Body of pancreas (tissue), 4 donors: ENCODE results near the gene SLC2A4RG. TPM values are rescaled to one million over a fixed set of nuclear protein-coding genes. Genes with fewer than 3 reads are reported as not detected.

Experiments used
- ATAC-seq: fragments of 150-250 bp; one replicate; pipeline ENCODE4 v1.9.1; 2016
- DNase-seq, 4 donors: peaks; one replicate each; pipeline ENCODE4 v3.0.0-alpha.2; 2019
- H3K27ac ChIP-seq, 4 donors: fragments of 200-600 bp; sonication (generic); 1 replicate in 3 of 4; 2 replicates in 1 of 4; pipeline versions ENCODE4 v1.5.1 to v1.6.1; 2016 to 2019; ENCODE audit warnings: mild to moderate bottlenecking in 1 of 4, mixed read lengths in 1 of 4, moderate library complexity in 1 of 4
- H3K27me3 ChIP-seq, 2 donors: fragments of 200-600 bp; sonication (generic); one replicate each; pipeline ENCODE4 v1.6.0; 2016; ENCODE audit warnings: mild to moderate bottlenecking in 1 of 2
- H3K36me3 ChIP-seq, 2 donors: fragments of 200-600 bp; sonication (generic); replicated peaks in 1 of 2; 2 replicates each; pipeline ENCODE4 v1.5.1; 2016; ENCODE audit warnings: low read depth in 2 of 2; ENCODE audit not compliant: insufficient read depth in 1 of 2
- H3K4me1 ChIP-seq: fragments of 200-600 bp; sonication (generic); one replicate; pipeline ENCODE4 v1.6.0; 2016
- H3K4me3 ChIP-seq, 2 donors: fragments of 200-600 bp; sonication (generic); 1 replicate in 1 of 2; 2 replicates in 1 of 2; pipeline ENCODE4 v1.5.1; 2016 to 2019
- H3K9me3 ChIP-seq, 3 donors: fragments of 200-600 bp; sonication (generic); 1 replicate in 2 of 3; 2 replicates in 1 of 3; pipeline ENCODE4 v1.5.1; 2016
- POLR2A ChIP-seq, 3 donors: fragments of 450-650 bp; IDR thresholded peaks; one replicate each; pipeline ENCODE4 v1.6.1; 2016; ENCODE audit warnings: antibody characterized with exemption in 3 of 3, mild to moderate bottlenecking in 2 of 3
- WGBS, 2 donors: methylation state at CpG; one replicate each; pipeline ENCODE4 v1.1.5; 2017; 5-methylcytosine and 5-hydroxymethylcytosine counted together
- intact Hi-C: fragments of 100-400 bp; cut with DNase I; formaldehyde crosslinking; loops from one replicate; pipeline ENCODE4 v1.15.1; 2023
- total RNA-seq, 2 donors: library from RNA; depleted of rRNA; stranded (reverse); fragments of >200 nt; gene quantifications; one replicate each; pipeline ENCODE4 v1.1.0, GENCODE V29; 2016
- TF ChIP-seq, protein P1 (sequence below), 7 experiments: fragments of 450-650 bp in 4 of 7; fragments of 200-600 bp in 3 of 7; sonication (generic) in 3 of 7; IDR thresholded peaks; one replicate each; pipeline ENCODE4 v1.5.1; 2016 to 2019; ENCODE audit warnings: antibody characterized with exemption in 7 of 7

The SLC2A4RG gene
- total RNA-seq, 2 donors from 2014 or later = 30.9 to 69.5 TPM

DNA sequence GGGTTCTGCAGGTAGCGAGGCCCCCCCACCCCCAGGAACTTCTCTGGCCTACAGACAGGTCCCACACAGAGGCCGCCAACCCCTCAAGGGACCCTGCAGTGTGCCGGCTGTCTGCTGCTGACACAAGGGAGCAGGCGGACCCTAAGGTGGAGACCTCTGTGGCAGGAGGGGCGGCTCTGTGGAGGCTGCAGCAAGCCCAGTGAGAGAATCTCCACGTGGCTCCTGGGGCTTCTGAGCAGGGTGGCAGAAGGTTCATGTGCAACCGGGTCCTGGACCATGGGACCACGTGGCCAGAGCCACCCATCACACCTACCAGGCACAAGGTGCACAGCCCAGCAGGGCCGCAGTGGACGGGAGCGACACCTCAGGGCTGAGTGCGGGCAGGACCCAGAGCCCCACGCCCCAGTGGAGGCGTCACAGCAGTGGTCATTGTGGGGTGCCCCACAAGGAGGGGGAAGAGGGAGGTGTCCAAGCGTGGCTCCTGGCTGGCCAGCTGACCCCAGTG, 36.1 kb upstream of the SLC2A4RG start:
- Histone ChIP-seq H3K36me3 (peaks cover 0 to 3% of the 10 kb centered on the region in 2 donors), H3K9me3 (no peaks in the 10 kb centered on the region)
- intact Hi-C loops = loop anchor here (5.0 kb wide), 1 partner anchor 34 kb away; the partner anchor contains the start of genes LIME1 and SLC2A4RG

DNA sequence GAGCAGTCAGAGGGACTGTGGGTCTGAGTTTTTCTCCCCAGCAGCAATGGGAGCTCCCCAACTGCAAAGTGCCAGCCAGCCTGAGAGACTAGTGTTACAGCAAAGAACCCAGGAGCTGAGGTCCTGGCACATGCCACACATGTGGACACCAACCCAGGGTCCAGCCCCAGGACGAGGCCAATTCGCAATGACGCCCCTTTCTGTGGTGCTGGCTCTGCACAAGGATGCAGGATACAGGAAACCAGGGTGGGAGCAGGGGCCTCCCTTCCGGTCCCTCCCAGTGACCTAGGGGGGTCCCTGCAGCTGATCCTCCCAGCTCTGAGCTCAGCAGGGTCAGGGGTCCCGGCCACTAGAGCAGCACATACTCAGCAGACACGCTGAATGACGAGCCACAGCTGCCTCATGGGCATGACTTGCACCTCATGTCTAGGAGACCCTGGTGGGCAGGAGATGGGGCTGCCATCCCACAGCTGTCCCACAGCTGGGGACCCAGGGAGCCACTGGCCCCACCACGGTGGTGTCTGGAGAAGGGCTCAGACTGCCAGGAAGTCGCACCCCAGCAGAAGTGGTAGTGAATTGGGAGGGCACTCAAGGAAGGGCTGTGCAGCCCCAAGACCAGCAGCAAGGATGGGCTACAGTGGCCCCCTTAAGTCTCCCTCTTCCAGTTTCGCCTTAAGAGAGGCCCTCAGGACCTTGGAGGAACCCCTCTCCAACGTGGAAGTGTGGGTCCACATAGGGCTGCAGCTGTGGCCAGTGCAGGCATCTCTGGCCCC, 35.4 kb upstream of the SLC2A4RG start:
- ATAC-seq (no peak), DNase-seq (no peak)
- TF ChIP-seq, protein P1, sequence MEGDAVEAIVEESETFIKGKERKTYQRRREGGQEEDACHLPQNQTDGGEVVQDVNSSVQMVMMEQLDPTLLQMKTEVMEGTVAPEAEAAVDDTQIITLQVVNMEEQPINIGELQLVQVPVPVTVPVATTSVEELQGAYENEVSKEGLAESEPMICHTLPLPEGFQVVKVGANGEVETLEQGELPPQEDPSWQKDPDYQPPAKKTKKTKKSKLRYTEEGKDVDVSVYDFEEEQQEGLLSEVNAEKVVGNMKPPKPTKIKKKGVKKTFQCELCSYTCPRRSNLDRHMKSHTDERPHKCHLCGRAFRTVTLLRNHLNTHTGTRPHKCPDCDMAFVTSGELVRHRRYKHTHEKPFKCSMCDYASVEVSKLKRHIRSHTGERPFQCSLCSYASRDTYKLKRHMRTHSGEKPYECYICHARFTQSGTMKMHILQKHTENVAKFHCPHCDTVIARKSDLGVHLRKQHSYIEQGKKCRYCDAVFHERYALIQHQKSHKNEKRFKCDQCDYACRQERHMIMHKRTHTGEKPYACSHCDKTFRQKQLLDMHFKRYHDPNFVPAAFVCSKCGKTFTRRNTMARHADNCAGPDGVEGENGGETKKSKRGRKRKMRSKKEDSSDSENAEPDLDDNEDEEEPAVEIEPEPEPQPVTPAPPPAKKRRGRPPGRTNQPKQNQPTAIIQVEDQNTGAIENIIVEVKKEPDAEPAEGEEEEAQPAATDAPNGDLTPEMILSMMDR (IDR thresholded peaks at IDR 0.05) = no peak
- TF ChIP-seq POLR2A (IDR thresholded peaks at IDR 0.05) = no peak
- no peak overlapping the region for H3K4me3 ChIP-seq
- H3K4me1 ChIP-seq = peaks cover 27% of the 10 kb centered on the region
- no peaks in the 10 kb centered on the region for H3K27me3 ChIP-seq
- H3K27ac ChIP-seq = no peak overlapping the region
- intact Hi-C loops = loop anchor here (5.0 kb wide), 1 partner anchor 33 kb away; the partner anchor contains the start of genes LIME1 and SLC2A4RG
- no peaks in the 10 kb centered on the region for H3K9me3 ChIP-seq
- WGBS, 2 donors = 63 to 92% methylated on average over 2 to 11 of the region's 11 CpGs
- peaks cover 0 to 3% of the 10 kb centered on the region in 2 donors for H3K36me3 ChIP-seq

More for the DNA sequence above, 36.1 kb upstream of the SLC2A4RG start:
- DNase-seq (peak in 1 of 4 donors; percentile 1), ATAC-seq (no peak)
- Histone ChIP-seq H3K4me3 (no peak overlapping the region), H3K27ac (no peak overlapping the region), H3K4me1 (peaks cover 26% of the 10 kb centered on the region), H3K27me3 (no peaks in the 10 kb centered on the region)
- TF ChIP-seq, protein P1 (IDR thresholded peaks at IDR 0.05) = no peak
- no peak for TF ChIP-seq POLR2A (IDR thresholded peaks at IDR 0.05)
- 88% methylated on average over 11 of the region's 15 CpGs; no CpG with 5 or more reads in 1 of the 2 donors for WGBS, 2 donors

DNA sequence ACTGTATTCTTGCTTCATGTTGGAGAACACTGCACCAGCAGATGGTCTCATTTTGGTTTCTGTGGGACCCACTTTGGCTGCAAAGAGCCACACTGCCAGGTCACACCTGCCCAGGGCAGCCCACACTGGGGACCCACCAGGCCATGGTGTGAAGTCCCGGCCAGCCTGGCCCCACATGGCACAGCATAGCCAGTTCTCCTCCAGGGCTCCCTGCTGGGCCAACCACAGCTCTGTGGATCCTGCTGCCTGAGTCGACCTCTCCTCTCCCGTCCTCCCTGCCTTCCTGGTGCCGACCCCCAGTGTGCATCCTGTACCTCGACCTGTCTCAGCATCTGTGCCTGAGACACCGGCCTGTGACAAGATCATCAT, 34.8 kb upstream of the SLC2A4RG start:
- H3K27ac ChIP-seq = no peak overlapping the region
- no peaks in the 10 kb centered on the region for H3K9me3 ChIP-seq
- 68 to 100% methylated on average over 2 to 4 of the region's 6 CpGs for WGBS, 2 donors
- H3K27me3 ChIP-seq = no peaks in the 10 kb centered on the region
- H3K4me1 ChIP-seq = peaks cover 25% of the 10 kb centered on the region
- intact Hi-C loops = loop anchor here (5.0 kb wide), 1 partner anchor 33 kb away; the partner anchor contains the start of genes LIME1 and SLC2A4RG
- no peak overlapping the region for H3K4me3 ChIP-seq
- ATAC-seq (no peak), DNase-seq (peak in 1 of 4 donors; percentile 2)
- H3K36me3 ChIP-seq = peaks cover 0 to 3% of the 10 kb centered on the region in 2 donors
- TF ChIP-seq, protein P1 (IDR thresholded peaks at IDR 0.05) = no peak
- TF ChIP-seq POLR2A (IDR thresholded peaks at IDR 0.05) = no peak

DNA sequence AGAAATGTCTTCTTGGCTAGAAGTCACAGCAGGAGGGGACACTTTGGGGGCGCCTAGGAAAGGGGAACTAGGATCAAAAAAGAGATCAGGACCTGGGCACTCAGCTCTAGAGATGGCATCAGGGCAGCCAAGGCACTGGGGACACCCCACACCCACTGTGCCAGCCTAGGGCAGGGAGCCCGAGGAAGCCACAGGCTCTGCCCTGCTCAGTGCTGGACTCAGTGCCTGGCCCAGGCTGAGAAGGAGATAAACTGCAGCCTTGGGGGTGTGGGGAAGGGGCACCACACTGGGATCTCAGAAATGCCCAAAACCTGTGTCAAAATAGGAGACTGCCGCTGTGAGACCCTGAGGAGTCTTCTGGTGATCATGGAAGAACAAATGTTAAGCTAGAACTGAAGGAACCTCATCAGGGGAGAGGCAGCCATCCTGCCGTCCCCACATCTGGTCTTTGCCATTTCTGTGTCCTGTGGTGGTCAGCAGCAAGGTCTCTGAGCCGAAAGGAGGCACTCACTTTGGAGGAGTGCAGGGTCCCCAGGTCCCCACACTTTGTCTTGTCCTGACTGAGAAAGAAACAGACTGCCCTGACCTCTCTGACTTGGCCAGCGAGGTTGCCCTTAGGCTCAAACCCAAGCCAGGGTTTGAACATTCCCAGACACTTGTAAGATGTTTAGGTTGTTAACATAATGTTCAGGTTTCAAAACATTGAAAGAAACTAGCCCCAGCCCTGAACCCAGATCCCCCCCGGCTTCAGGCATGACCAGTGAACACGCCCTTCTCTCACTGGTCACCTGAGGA, 34.1 kb upstream of the SLC2A4RG start:
- DNase-seq (no peak), ATAC-seq (no peak)
- Histone ChIP-seq H3K27ac (no peak overlapping the region), H3K9me3 (no peaks in the 10 kb centered on the region), H3K4me1 (peaks cover 24% of the 10 kb centered on the region), H3K4me3 (no peak overlapping the region), H3K36me3 (peaks cover 0 to 3% of the 10 kb centered on the region in 2 donors), H3K27me3 (no peaks in the 10 kb centered on the region)
- TF ChIP-seq POLR2A (IDR thresholded peaks at IDR 0.05) = no peak
- TF ChIP-seq, protein P1 (IDR thresholded peaks at IDR 0.05) = no peak
- 80 to 89% methylated on average over 7 to 8 of the region's 8 CpGs for WGBS, 2 donors
- intact Hi-C loops = no loop called here
